Mesenchymal stem cell (in vitro differentiated cells and primary cell): Measurements from ENCODE around the gene EVL.

Experiments used
- DNase-seq: peaks from one replicate; pipeline ENCODE4 v3.0.0-alpha.2; 2013
- H2AFZ ChIP-seq: one replicate; pipeline ENCODE4 v1.6.1; 2013; ENCODE audit warnings: low read depth, mild to moderate bottlenecking, control low read depth, inconsistent platforms, low read length, moderate library complexity
- H2AK5ac ChIP-seq: 2 replicates; pipeline ENCODE4 v1.6.1; 2013; ENCODE audit warnings: low read length, moderate library complexity, mild to moderate bottlenecking, inconsistent platforms; ENCODE audit not compliant: severe bottlenecking
- H2BK120ac ChIP-seq: one replicate; pipeline ENCODE4 v1.6.1; 2013; ENCODE audit warnings: low read depth, mild to moderate bottlenecking, inconsistent platforms, low read length, moderate library complexity
- H2BK12ac ChIP-seq, 2 experiments: one replicate each; pipeline ENCODE4 v1.6.1; 2013; ENCODE audit warnings: inconsistent platforms in 2 of 2, low read length in 2 of 2, mild to moderate bottlenecking in 2 of 2, moderate library complexity in 2 of 2, control low read depth in 1 of 2
- H2BK15ac ChIP-seq: one replicate; pipeline ENCODE4 v1.6.1; 2013; ENCODE audit warnings: mild to moderate bottlenecking, low read depth, inconsistent platforms; ENCODE audit not compliant: poor library complexity, severe bottlenecking
- H2BK5ac ChIP-seq: 2 replicates; pipeline ENCODE4 v1.6.1; 2013; ENCODE audit warnings: low read depth, mild to moderate bottlenecking, low read length, control low read depth, inconsistent platforms; ENCODE audit not compliant: poor library complexity, severe bottlenecking
- H3K14ac ChIP-seq, 2 experiments: one replicate each; pipeline ENCODE4 v1.6.1; 2013; ENCODE audit warnings: inconsistent platforms in 2 of 2, low read length in 2 of 2, control low read depth in 1 of 2, mild to moderate bottlenecking in 1 of 2, moderate library complexity in 1 of 2
- H3K18ac ChIP-seq, 2 experiments: one replicate each; pipeline ENCODE4 v1.6.1; 2013; ENCODE audit warnings: inconsistent platforms in 2 of 2, low read length in 2 of 2, control low read depth in 1 of 2, low read depth in 1 of 2, mild to moderate bottlenecking in 1 of 2
- H3K23ac ChIP-seq, 2 experiments: one replicate each; pipeline ENCODE4 v1.6.1; 2013; ENCODE audit warnings: inconsistent platforms in 2 of 2, low read length in 2 of 2, mild to moderate bottlenecking in 2 of 2, moderate library complexity in 2 of 2, control low read depth in 1 of 2
- H3K27ac ChIP-seq: 2 replicates; pipeline ENCODE4 v1.5.1; 2013; ENCODE audit warnings: mild to moderate bottlenecking, moderate library complexity, low read length, control low read depth, inconsistent platforms; ENCODE audit not compliant: poor library complexity, severe bottlenecking
- H3K27me3 ChIP-seq, 2 experiments: 2 replicates each; pipeline versions ENCODE4 v1.6.1 to v1.7.0; 2013; ENCODE audit warnings: low read length in 2 of 2, mild to moderate bottlenecking in 2 of 2, moderate library complexity in 2 of 2, control low read depth in 1 of 2, inconsistent platforms in 1 of 2; ENCODE audit not compliant: control insufficient read depth in 1 of 2, insufficient read depth in 1 of 2
- H3K36me3 ChIP-seq, 2 experiments: 2 replicates each; pipeline versions ENCODE4 v1.6.1 to v1.7.0; 2013; ENCODE audit warnings: low read length in 2 of 2, control low read depth in 1 of 2, inconsistent platforms in 1 of 2, low read depth in 1 of 2, mild to moderate bottlenecking in 1 of 2; ENCODE audit not compliant: insufficient read depth in 2 of 2, control insufficient read depth in 1 of 2
- H3K4ac ChIP-seq, 2 experiments: one replicate each; pipeline ENCODE4 v1.6.1; 2013; ENCODE audit warnings: inconsistent platforms in 2 of 2, low read length in 2 of 2, mild to moderate bottlenecking in 2 of 2, moderate library complexity in 2 of 2, control low read depth in 1 of 2, low read depth in 1 of 2
- H3K4me1 ChIP-seq: 2 replicates; pipeline ENCODE4 v1.6.1; 2013; ENCODE audit warnings: low read depth, low read length, control low read depth; ENCODE audit not compliant: control insufficient read depth, insufficient read depth
- H3K4me2 ChIP-seq: 2 replicates; pipeline ENCODE4 v1.6.1; 2013; ENCODE audit warnings: low read length, mild to moderate bottlenecking, inconsistent platforms; ENCODE audit not compliant: poor library complexity, severe bottlenecking
- H3K4me3 ChIP-seq, 2 experiments: 2 replicates each; pipeline versions ENCODE4 v1.5.1 to v1.7.0; 2013; ENCODE audit warnings: low read length in 2 of 2, mild to moderate bottlenecking in 2 of 2, control low read depth in 1 of 2, low read depth in 1 of 2; ENCODE audit not compliant: insufficient read depth in 1 of 2
- H3K79me1 ChIP-seq: replicated peaks from 2 replicates; pipeline ENCODE4 v1.6.1; 2013; ENCODE audit warnings: mild to moderate bottlenecking, control low read depth, low read length, inconsistent platforms; ENCODE audit not compliant: poor library complexity, severe bottlenecking
- H3K9ac ChIP-seq: 2 replicates; pipeline ENCODE4 v1.7.0; 2013; ENCODE audit warnings: mild to moderate bottlenecking, low read length, moderate library complexity
- H3K9me3 ChIP-seq: 2 replicates; pipeline ENCODE4 v1.7.0; 2013; ENCODE audit warnings: mild to moderate bottlenecking, low read length; ENCODE audit not compliant: control insufficient read depth
- H4K8ac ChIP-seq: one replicate; pipeline ENCODE4 v1.6.1; 2013; ENCODE audit warnings: inconsistent platforms, mild to moderate bottlenecking, low read length, moderate library complexity
- H4K91ac ChIP-seq: one replicate; pipeline ENCODE4 v1.6.1; 2013; ENCODE audit warnings: mild to moderate bottlenecking, low read length, inconsistent platforms
- WGBS: methylation state at CpG from one replicate; pipeline ENCODE4 v1.1.7; 2013; ENCODE audit warnings: mixed read lengths; 5-methylcytosine and 5-hydroxymethylcytosine counted together

The EVL gene

DNA sequence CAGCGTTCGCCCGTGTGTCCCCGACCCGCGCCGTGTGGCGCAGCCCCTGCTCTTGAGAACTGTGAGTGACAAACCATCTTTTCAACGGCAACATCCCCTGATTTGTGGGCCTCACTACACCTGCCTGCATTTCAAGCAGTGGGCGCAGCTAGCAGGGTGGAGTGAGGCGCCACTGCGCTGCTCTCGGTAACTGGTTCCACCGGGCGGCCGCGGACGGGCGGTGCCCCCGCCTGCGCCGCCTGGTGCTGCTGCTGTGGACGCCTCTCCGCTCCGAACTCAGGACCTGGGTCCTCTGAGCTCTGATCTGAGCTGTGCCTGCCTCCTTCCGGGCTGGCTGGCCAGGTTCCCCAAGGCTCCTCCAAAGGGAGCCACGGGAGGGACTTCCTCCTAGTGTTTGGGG lies 100.2 kb downstream of the EVL start:
- Histone ChIP-seq H3K4ac (no peak overlapping the region), H3K27me3 (peaks cover 16 to 21% of the 10 kb centered on the region in 2 experiments), H4K8ac (no peak overlapping the region), H3K23ac (peak overlapping the region in 1 of 2 experiments; percentile 47), H2BK15ac (no peak overlapping the region), H3K4me3 (no peak overlapping the region), H3K4me2 (no peak overlapping the region), H3K36me3 (no peaks in the 10 kb centered on the region), H2AK5ac (no peak overlapping the region), H3K14ac (peak overlapping the region in 1 of 2 experiments; percentile 39), H2BK120ac (no peak overlapping the region), H3K9me3 (peaks cover under 1% of the 10 kb centered on the region), H2BK5ac (no peak overlapping the region), H3K9ac (no peak overlapping the region), H3K27ac (no peak overlapping the region), H2BK12ac (no peak overlapping the region), H3K18ac (no peak overlapping the region), H2AFZ (no peak overlapping the region), H3K79me1 (no peaks in the 10 kb centered on the region), H3K4me1 (peaks cover 4% of the 10 kb centered on the region), H4K91ac (no peak overlapping the region)
- no peak for DNase-seq
- WGBS = 26% methylated on average over 27 of the region's 27 CpGs

- H3K27ac ChIP-seq = no peak overlapping the region
- WGBS = 83% methylated on average over 6 of the region's 16 CpGs
Measured at GRCh38 chr14:100165831-100166440, 100.7 kb downstream of the EVL start.

GRCh38 chr14:100168506-100168905 lies 103.3 kb downstream of the EVL start:
- no peak overlapping the region for H4K8ac ChIP-seq
- H2BK5ac ChIP-seq = no peak overlapping the region
- H3K4me2 ChIP-seq = no peak overlapping the region
- no peaks in the 10 kb centered on the region for H3K36me3 ChIP-seq
- H3K79me1 ChIP-seq = no peaks in the 10 kb centered on the region
- H2AK5ac ChIP-seq = no peak overlapping the region
- no peak overlapping the region for H3K27ac ChIP-seq
- no peak overlapping the region for H3K4me3 ChIP-seq
- H3K4ac ChIP-seq = no peak overlapping the region
- no peak for DNase-seq
- no peak overlapping the region for H2BK15ac ChIP-seq
- peaks cover 26 to 28% of the 10 kb centered on the region in 2 experiments for H3K27me3 ChIP-seq
- H3K9me3 ChIP-seq = no peaks in the 10 kb centered on the region
- H2AFZ ChIP-seq = no peak overlapping the region
- no peak overlapping the region for H3K23ac ChIP-seq
- no CpG with 5 or more reads among the region's 1 CpG for WGBS
- H3K18ac ChIP-seq = no peak overlapping the region
- no peak overlapping the region for H3K9ac ChIP-seq
- H3K4me1 ChIP-seq = peaks cover 4% of the 10 kb centered on the region
- peak overlapping the region in 1 of 2 experiments; percentile 20 for H3K14ac ChIP-seq
- no peak overlapping the region for H4K91ac ChIP-seq
- H2BK120ac ChIP-seq = no peak overlapping the region
- no peak overlapping the region for H2BK12ac ChIP-seq

More at GRCh38 chr14:100165831-100166440, 100.7 kb downstream of the EVL start:
- no peak for DNase-seq
- Histone ChIP-seq H3K23ac (no peak overlapping the region), H2BK12ac (no peak overlapping the region), H2BK5ac (no peak overlapping the region), H3K4me3 (no peak overlapping the region), H3K27me3 (peaks cover 13 to 15% of the 10 kb centered on the region in 2 experiments), H2AFZ (no peak overlapping the region), H3K4ac (no peak overlapping the region), H3K4me2 (no peak overlapping the region), H3K18ac (no peak overlapping the region), H2AK5ac (no peak overlapping the region), H3K14ac (no peak overlapping the region), H3K4me1 (peaks cover 4% of the 10 kb centered on the region), H3K9ac (no peak overlapping the region), H3K79me1 (no peaks in the 10 kb centered on the region), H4K8ac (no peak overlapping the region), H3K36me3 (no peaks in the 10 kb centered on the region), H4K91ac (no peak overlapping the region), H3K9me3 (no peaks in the 10 kb centered on the region), H2BK120ac (no peak overlapping the region), H2BK15ac (no peak overlapping the region)

GRCh38 chr14:100170880-100171279 lies 105.7 kb downstream of the EVL start:
- Histone ChIP-seq H3K23ac (no peak overlapping the region), H3K9me3 (no peaks in the 10 kb centered on the region), H2BK12ac (no peak overlapping the region), H3K18ac (no peak overlapping the region), H3K14ac (no peak overlapping the region), H3K4ac (no peak overlapping the region), H3K79me1 (no peaks in the 10 kb centered on the region), H4K8ac (no peak overlapping the region), H3K9ac (no peak overlapping the region), H2BK5ac (no peak overlapping the region), H3K4me3 (no peak overlapping the region), H2AK5ac (no peak overlapping the region), H2AFZ (no peak overlapping the region), H4K91ac (no peak overlapping the region), H3K27me3 (peaks cover 37 to 38% of the 10 kb centered on the region in 2 experiments), H2BK15ac (no peak overlapping the region), H3K36me3 (no peaks in the 10 kb centered on the region), H2BK120ac (no peak overlapping the region), H3K4me2 (no peak overlapping the region), H3K27ac (no peak overlapping the region), H3K4me1 (peaks cover 7% of the 10 kb centered on the region)
- DNase-seq = no peak
- WGBS = 91% methylated on average over 2 of the region's 2 CpGs
